ENCODE measurements around the gene MAP7. TPM values are rescaled to one million over a fixed set of nuclear protein-coding genes. Genes with fewer than 3 reads are reported as not detected.

Gene MAP7
- total and polyA plus RNA-seq, 2 experiments from 2014 or later = 44.7 to 49.2 TPM

DNA sequence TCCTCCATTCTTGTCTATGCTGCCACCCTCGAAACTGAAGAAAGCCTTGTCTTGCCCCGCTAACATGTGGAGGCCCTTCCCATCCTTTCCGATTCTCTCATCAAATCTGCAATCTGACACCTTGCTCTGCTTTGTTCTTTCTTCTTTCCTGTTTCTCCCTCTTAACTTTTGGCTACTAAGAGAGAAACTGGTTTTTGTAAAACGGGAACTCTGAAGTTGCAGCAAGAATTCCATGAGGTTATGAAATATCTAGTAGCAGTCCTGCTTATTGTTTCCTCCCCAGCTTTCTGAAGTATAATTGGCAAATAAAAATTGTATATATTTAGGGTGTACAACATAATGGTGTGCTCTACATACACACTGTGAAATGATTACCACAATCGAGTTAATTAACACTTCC lies 80.2 kb downstream of the MAP7 start (continued):
- TF ChIP-seq NANOG (IDR thresholded peaks at IDR 0.05; ENCODE audit: borderline replicate concordance) (no peak), ZNF114 (CRISPR knock-in tag; IDR thresholded peaks at IDR 0.05) (no peak), ZNF331 (CRISPR knock-in tag; IDR thresholded peaks at IDR 0.05; ENCODE audit: low read depth) (no peak), EZH2phosphoT487 (IDR thresholded peaks at IDR 0.05; ENCODE audit: unreplicated experiment) (no peak)
- TF ChIP-seq, protein P1, sequence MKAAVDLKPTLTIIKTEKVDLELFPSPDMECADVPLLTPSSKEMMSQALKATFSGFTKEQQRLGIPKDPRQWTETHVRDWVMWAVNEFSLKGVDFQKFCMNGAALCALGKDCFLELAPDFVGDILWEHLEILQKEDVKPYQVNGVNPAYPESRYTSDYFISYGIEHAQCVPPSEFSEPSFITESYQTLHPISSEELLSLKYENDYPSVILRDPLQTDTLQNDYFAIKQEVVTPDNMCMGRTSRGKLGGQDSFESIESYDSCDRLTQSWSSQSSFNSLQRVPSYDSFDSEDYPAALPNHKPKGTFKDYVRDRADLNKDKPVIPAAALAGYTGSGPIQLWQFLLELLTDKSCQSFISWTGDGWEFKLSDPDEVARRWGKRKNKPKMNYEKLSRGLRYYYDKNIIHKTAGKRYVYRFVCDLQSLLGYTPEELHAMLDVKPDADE (IDR thresholded peaks at IDR 0.05) = no peak
- TF ChIP-seq, protein P2, sequence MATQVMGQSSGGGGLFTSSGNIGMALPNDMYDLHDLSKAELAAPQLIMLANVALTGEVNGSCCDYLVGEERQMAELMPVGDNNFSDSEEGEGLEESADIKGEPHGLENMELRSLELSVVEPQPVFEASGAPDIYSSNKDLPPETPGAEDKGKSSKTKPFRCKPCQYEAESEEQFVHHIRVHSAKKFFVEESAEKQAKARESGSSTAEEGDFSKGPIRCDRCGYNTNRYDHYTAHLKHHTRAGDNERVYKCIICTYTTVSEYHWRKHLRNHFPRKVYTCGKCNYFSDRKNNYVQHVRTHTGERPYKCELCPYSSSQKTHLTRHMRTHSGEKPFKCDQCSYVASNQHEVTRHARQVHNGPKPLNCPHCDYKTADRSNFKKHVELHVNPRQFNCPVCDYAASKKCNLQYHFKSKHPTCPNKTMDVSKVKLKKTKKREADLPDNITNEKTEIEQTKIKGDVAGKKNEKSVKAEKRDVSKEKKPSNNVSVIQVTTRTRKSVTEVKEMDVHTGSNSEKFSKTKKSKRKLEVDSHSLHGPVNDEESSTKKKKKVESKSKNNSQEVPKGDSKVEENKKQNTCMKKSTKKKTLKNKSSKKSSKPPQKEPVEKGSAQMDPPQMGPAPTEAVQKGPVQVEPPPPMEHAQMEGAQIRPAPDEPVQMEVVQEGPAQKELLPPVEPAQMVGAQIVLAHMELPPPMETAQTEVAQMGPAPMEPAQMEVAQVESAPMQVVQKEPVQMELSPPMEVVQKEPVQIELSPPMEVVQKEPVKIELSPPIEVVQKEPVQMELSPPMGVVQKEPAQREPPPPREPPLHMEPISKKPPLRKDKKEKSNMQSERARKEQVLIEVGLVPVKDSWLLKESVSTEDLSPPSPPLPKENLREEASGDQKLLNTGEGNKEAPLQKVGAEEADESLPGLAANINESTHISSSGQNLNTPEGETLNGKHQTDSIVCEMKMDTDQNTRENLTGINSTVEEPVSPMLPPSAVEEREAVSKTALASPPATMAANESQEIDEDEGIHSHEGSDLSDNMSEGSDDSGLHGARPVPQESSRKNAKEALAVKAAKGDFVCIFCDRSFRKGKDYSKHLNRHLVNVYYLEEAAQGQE (IDR thresholded peaks at IDR 0.05; ENCODE audit: unreplicated experiment) = no peak

DNA sequence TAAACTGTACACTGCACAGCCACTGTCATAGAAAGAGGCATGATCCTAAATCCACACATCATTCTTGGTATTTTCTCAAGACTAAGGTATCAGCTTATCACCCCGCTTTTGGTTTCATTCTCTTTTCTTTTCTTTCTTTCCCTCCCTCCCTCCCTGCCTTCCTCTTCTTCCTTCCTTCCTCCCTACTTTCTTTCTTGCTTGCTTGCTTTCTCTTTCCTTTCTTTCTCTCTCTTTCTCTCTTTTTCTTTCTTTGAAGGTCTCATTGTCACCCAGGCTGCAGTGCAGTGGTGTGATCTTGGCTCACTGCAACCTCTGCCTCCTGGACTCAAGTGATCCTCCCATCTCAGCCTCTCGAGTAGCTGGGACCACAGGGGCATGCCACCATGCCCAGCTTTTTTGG lies 81.1 kb downstream of the MAP7 start:
- no peak overlapping the region for H3K4me3 Mint-ChIP-seq
- Histone ChIP-seq H3F3A (replicated peaks; ENCODE audit: low read depth) (no peaks in the 10 kb centered on the region), H3K27me3 (ENCODE audit: insufficient read depth) (no peaks in the 10 kb centered on the region), H3K4me2 (no peak overlapping the region), H4K20me1 (replicated peaks; ENCODE audit: insufficient read depth) (peaks cover 11% of the 10 kb centered on the region; the same call in 1 of the 2 replicates), H3K27ac (ENCODE audit: low read depth) (no peak overlapping the region), H3K9me2 (ENCODE audit: insufficient read depth) (no peaks in the 10 kb centered on the region), H3K4me1 (ENCODE audit: insufficient read depth) (peaks cover 54% of the 10 kb centered on the region), H3K36me3 (ENCODE audit: insufficient read depth) (no peaks in the 10 kb centered on the region), H2AFZ (no peak overlapping the region), H3K79me2 (replicated peaks; ENCODE audit: insufficient read depth) (peaks cover 66% of the 10 kb centered on the region), H3K4me3 (no peak overlapping the region)
- DNase-seq (ENCODE audit: low spot score) = no peak
- no peak overlapping the region for H3K27ac Mint-ChIP-seq
- H3K9me3 Mint-ChIP-seq = no peaks in the 10 kb centered on the region
- H3K4me1 Mint-ChIP-seq = peaks cover 65% of the 10 kb centered on the region
- no peak for ATAC-seq
- peaks cover 2% of the 10 kb centered on the region for H3K27me3 Mint-ChIP-seq (ENCODE audit: insufficient read depth, low read depth, poor library complexity)
- H3K36me3 Mint-ChIP-seq (ENCODE audit: low read depth) = no peaks in the 10 kb centered on the region
- TF ChIP-seq, protein P3, sequence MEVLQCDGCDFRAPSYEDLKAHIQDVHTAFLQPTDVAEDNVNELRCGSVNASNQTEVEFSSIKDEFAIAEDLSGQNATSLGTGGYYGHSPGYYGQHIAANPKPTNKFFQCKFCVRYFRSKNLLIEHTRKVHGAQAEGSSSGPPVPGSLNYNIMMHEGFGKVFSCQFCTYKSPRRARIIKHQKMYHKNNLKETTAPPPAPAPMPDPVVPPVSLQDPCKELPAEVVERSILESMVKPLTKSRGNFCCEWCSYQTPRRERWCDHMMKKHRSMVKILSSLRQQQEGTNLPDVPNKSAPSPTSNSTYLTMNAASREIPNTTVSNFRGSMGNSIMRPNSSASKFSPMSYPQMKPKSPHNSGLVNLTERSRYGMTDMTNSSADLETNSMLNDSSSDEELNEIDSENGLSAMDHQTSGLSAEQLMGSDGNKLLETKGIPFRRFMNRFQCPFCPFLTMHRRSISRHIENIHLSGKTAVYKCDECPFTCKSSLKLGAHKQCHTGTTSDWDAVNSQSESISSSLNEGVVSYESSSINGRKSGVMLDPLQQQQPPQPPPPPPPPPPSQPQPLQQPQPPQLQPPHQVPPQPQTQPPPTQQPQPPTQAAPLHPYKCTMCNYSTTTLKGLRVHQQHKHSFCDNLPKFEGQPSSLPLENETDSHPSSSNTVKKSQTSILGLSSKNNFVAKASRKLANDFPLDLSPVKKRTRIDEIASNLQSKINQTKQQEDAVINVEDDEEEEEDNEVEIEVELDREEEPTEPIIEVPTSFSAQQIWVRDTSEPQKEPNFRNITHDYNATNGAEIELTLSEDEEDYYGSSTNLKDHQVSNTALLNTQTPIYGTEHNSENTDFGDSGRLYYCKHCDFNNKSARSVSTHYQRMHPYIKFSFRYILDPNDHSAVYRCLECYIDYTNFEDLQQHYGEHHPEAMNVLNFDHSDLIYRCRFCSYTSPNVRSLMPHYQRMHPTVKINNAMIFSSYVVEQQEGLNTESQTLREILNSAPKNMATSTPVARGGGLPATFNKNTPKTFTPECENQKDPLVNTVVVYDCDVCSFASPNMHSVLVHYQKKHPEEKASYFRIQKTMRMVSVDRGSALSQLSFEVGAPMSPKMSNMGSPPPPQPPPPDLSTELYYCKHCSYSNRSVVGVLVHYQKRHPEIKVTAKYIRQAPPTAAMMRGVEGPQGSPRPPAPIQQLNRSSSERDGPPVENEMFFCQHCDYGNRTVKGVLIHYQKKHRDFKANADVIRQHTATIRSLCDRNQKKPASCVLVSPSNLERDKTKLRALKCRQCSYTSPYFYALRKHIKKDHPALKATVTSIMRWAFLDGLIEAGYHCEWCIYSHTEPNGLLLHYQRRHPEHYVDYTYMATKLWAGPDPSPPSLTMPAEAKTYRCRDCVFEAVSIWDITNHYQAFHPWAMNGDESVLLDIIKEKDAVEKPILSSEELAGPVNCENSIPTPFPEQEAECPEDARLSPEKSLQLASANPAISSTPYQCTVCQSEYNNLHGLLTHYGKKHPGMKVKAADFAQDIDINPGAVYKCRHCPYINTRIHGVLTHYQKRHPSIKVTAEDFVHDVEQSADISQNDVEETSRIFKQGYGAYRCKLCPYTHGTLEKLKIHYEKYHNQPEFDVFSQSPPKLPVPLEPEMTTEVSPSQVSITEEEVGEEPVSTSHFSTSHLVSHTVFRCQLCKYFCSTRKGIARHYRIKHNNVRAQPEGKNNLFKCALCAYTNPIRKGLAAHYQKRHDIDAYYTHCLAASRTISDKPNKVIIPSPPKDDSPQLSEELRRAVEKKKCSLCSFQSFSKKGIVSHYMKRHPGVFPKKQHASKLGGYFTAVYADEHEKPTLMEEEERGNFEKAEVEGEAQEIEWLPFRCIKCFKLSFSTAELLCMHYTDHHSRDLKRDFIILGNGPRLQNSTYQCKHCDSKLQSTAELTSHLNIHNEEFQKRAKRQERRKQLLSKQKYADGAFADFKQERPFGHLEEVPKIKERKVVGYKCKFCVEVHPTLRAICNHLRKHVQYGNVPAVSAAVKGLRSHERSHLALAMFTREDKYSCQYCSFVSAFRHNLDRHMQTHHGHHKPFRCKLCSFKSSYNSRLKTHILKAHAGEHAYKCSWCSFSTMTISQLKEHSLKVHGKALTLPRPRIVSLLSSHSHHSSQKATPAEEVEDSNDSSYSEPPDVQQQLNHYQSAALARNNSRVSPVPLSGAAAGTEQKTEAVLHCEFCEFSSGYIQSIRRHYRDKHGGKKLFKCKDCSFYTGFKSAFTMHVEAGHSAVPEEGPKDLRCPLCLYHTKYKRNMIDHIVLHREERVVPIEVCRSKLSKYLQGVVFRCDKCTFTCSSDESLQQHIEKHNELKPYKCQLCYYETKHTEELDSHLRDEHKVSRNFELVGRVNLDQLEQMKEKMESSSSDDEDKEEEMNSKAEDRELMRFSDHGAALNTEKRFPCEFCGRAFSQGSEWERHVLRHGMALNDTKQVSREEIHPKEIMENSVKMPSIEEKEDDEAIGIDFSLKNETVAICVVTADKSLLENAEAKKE (CRISPR knock-in tag; IDR thresholded peaks at IDR 0.05) = no peak
- TF ChIP-seq JUNB (IDR thresholded peaks at IDR 0.05; ENCODE audit: unreplicated experiment) (no peak), NANOG (IDR thresholded peaks at IDR 0.05; ENCODE audit: borderline replicate concordance) (no peak)
- TF ChIP-seq, protein P4, sequence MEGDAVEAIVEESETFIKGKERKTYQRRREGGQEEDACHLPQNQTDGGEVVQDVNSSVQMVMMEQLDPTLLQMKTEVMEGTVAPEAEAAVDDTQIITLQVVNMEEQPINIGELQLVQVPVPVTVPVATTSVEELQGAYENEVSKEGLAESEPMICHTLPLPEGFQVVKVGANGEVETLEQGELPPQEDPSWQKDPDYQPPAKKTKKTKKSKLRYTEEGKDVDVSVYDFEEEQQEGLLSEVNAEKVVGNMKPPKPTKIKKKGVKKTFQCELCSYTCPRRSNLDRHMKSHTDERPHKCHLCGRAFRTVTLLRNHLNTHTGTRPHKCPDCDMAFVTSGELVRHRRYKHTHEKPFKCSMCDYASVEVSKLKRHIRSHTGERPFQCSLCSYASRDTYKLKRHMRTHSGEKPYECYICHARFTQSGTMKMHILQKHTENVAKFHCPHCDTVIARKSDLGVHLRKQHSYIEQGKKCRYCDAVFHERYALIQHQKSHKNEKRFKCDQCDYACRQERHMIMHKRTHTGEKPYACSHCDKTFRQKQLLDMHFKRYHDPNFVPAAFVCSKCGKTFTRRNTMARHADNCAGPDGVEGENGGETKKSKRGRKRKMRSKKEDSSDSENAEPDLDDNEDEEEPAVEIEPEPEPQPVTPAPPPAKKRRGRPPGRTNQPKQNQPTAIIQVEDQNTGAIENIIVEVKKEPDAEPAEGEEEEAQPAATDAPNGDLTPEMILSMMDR (conservative IDR thresholded peaks at IDR 0.05; ENCODE audit: low read depth in 2 of 2) = no peak
- TF ChIP-seq, protein P1 (IDR thresholded peaks at IDR 0.05) = no peak
